ENCODE measurements around the gene DUOX2.
A peak's percentile ranks its signal among the peaks of the same experiment; 100 is the strongest.
"Not testable (repeated sequence)": the region's sequence is repeated elsewhere in the genome, so short reads cannot be mapped to it uniquely, and the experiment has no call there.

Gene DUOX2

DNA sequence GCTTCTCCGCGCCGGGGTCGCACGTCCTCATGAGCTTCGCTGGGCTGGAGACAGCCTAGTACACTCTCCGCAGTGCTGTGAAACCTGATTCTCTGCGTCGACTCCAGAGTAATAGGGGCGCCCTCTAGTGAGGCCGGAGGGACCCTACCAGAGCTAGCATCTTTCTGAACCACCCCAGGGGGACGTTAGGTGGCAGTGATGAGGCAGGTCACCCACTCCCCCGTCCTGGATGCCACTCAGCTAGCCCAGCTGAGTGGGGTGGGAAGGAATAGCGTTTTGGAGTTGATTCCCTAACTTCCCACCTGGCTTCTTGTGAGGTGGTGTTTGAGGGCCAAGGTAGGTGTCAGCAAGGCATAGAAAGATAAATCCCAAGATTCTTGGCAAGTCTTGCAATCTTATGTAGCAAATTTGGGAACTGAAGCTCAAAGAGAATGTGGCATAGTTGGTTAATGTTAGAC, 4.2 kb upstream of the DUOX2 start:
- peak; percentile 97 to 98 for ATAC-seq

- peak in 1 of 2 donors; percentile 4 for ATAC-seq
These were observed 3.5 kb upstream of the DUOX2 start for GRCh38 chr15:45117308-45118130.

- no peak for ATAC-seq
These were observed 2.7 kb upstream of the DUOX2 start for GRCh38 chr15:45116482-45117307.

GRCh38 chr15:45116006-45116481, 2.1 kb upstream of the DUOX2 start:
- no peak for ATAC-seq

DNA sequence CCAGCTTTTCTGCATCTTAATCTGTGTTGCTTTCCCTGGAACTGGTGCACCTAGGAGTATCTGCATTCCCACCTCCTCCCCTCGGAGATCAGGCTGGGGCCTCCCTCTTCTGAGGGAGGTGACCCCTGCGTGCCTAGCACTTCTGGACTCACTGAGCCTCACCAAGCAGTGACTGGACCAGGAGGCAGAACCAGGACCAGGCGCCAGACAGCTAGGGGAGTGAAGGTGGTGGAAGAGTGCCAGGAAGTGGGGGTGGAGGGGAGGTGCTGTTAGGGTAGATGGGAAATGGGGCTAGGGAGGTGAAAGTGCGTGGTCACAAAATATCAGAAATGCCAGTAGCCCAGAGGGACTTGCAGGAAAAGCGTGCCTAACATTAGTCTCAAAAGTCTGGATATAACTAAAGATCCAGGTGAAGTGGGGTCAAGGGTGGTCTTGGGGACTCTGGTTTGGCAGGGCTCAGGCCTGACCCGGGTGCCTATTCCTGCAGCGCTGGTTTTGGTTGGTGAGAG, 1.4 kb upstream of the DUOX2 start:
- ATAC-seq: no peak

- no peak for ATAC-seq
These were observed 746 bp upstream of the DUOX2 start for GRCh38 chr15:45114751-45115085.

- no peak for ATAC-seq
These were observed 487 bp downstream of the DUOX2 start for GRCh38 chr15:45113380-45113990.

GRCh38 chr15:45112591-45113379, 1.2 kb downstream of the DUOX2 start:
- ATAC-seq: no peak

GRCh38 chr15:45112143-45112590, 1.8 kb downstream of the DUOX2 start:
- ATAC-seq: no peak

- no peak for ATAC-seq
These were observed 2.4 kb downstream of the DUOX2 start for GRCh38 chr15:45111390-45112142.

- ATAC-seq: no peak
These were observed 3.6 kb downstream of the DUOX2 start for GRCh38 chr15:45110256-45110820.

- no peak for ATAC-seq
These were observed 5.9 kb downstream of the DUOX2 start for GRCh38 chr15:45107941-45108630.

DNA sequence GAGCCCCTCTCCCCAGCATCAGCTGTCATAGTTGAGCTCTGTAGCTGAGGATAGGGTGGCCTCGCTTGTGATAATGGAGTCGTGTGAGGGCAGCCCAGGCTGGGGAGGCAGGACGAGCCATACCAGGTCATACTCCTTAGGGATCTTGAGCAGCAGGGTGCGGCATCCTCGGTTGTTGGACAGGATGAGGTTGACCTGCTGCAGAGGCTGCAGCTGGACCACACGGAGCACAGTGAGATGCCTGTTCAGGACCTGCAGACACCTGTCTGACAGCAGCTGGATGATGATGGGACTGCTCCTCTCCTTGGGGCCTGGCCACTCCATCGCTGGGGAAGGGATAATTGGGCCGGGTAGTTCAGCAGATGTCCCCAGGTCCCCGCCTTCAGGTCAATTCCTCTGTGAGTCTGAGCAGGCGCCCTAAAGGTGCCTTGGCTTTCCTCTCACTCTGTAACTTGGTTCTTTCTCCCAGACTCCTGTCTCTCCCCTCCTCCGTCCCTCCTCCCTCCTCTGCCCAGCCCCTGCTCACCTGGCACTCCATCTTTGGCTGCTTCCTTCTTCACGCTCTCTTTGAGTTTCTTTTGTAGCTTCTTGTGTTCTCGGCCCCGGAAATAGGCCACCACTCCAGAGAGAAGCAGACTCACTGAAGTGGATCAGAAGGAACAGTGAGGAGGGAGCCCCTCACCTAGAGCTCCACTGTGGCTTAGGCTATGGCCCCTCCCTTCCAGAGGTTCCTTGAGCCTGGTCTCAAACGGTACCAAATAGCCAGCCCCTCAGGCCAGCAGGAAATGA, 7.8 kb downstream of the DUOX2 start:
- no peak for ATAC-seq

DNA sequence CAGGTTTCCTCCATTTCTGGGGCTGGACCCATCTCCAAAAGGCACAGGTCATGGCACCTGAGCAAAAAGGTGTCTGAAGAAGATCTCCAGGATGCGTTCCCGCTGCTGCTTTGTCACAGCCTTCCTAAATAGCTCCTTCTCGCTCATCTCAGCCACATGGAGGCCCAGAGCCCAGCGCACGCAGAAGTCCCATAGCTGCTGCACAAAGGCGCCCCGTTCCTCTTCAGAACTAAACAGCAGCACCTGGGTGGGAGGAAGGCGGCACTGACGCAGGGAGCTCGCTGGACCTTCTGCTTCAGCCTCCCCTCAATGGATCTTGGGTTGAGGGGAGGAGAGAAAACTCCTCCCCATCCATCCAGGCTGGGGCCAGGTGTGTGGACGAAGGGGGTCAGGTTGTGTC, 8.4 kb downstream of the DUOX2 start:
- ATAC-seq: no peak

- ATAC-seq: not testable (repeated sequence)
These were observed 9.8 kb downstream of the DUOX2 start for GRCh38 chr15:45104170-45104569.

DNA sequence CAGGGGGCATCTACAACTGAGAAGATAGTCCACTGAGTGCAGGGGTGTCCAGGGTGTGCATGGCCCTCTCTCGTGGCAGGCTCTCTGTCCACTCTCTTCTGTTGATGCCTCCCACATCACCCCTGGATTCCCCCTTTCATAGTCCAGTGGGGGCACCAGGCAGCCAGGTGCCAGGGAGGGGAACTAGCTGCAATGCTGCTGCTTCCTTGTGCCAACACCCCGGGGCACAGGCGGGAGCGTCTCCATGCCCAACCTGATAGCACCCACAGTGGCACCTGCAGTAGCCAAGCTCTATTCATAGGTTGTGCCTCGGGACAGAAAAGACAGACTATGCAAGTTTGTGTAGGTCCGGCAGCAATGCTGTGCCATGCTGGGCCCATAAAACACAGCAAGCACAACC, 11.7 kb downstream of the DUOX2 start:
- no peak for ATAC-seq

- no peak for ATAC-seq
These were observed 12.2 kb downstream of the DUOX2 start for GRCh38 chr15:45101749-45102148.

- no peak for ATAC-seq
These were observed 12.9 kb downstream of the DUOX2 start for GRCh38 chr15:45100884-45101625.
